Ovary (tissue), 3 donors: Measurements from ENCODE around the gene ZMYM1.

Experiments
- EP300 ChIP-seq: sonication (generic); formaldehyde crosslinking; IDR thresholded peaks from one replicate; pipeline ENCODE4 v1.6.1; 2017; ENCODE audit warnings: antibody characterized with exemption
- TF ChIP-seq, protein P1 (sequence below), 3 donors: fragments of 450-650 bp in 2 of 3; fragments of 200-600 bp in 1 of 3; IDR thresholded peaks; one replicate each; pipeline versions ENCODE4 v1.5.1 to v1.8.0; 2016 to 2022; ENCODE audit warnings: antibody characterized with exemption in 3 of 3, mild to moderate bottlenecking in 1 of 3
- donor health status: DM: no; HTN: no; CAD: no.

GRCh38 chr1:35047188-35047858, 31.9 kb upstream of the ZMYM1 start:
- TF ChIP-seq, protein P1, sequence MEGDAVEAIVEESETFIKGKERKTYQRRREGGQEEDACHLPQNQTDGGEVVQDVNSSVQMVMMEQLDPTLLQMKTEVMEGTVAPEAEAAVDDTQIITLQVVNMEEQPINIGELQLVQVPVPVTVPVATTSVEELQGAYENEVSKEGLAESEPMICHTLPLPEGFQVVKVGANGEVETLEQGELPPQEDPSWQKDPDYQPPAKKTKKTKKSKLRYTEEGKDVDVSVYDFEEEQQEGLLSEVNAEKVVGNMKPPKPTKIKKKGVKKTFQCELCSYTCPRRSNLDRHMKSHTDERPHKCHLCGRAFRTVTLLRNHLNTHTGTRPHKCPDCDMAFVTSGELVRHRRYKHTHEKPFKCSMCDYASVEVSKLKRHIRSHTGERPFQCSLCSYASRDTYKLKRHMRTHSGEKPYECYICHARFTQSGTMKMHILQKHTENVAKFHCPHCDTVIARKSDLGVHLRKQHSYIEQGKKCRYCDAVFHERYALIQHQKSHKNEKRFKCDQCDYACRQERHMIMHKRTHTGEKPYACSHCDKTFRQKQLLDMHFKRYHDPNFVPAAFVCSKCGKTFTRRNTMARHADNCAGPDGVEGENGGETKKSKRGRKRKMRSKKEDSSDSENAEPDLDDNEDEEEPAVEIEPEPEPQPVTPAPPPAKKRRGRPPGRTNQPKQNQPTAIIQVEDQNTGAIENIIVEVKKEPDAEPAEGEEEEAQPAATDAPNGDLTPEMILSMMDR (IDR thresholded peaks at IDR 0.05), result no peak
- no peak for TF ChIP-seq EP300
